Endothelial cell (in vitro differentiated cells): ENCODE measurements around the gene DQX1. TPM values are rescaled to one million over a fixed set of nuclear protein-coding genes. Genes with fewer than 3 reads are reported as not detected.

Experiments
- DNase-seq: peaks from one replicate; pipeline ENCODE4 v3.0.0; 2021; ENCODE audit warnings: low spot score
- H3K27ac Mint-ChIP-seq: one replicate; pipeline ENCODE4 v1.8.0; 2021; ENCODE audit warnings: mixed read lengths, inconsistent platforms; ENCODE audit not compliant: unreplicated experiment
- H3K27me3 Mint-ChIP-seq: one replicate; pipeline ENCODE4 v1.8.0; 2021; ENCODE audit warnings: mild to moderate bottlenecking, moderate library complexity, mixed read lengths, inconsistent platforms; ENCODE audit not compliant: unreplicated experiment
- H3K36me3 Mint-ChIP-seq: one replicate; pipeline ENCODE4 v1.8.0; 2021; ENCODE audit warnings: mild to moderate bottlenecking, low read depth, mixed read lengths, inconsistent platforms; ENCODE audit not compliant: unreplicated experiment
- H3K4me1 Mint-ChIP-seq: one replicate; pipeline ENCODE4 v1.8.0; 2021; ENCODE audit warnings: mild to moderate bottlenecking, mixed read lengths, inconsistent platforms; ENCODE audit not compliant: unreplicated experiment
- H3K4me3 Mint-ChIP-seq: one replicate; pipeline ENCODE4 v1.8.0; 2021; ENCODE audit warnings: mild to moderate bottlenecking, mixed read lengths, inconsistent platforms; ENCODE audit not compliant: unreplicated experiment
- H3K9me3 Mint-ChIP-seq: one replicate; pipeline ENCODE4 v1.8.0; 2021; ENCODE audit warnings: mixed read lengths, inconsistent platforms; ENCODE audit not compliant: unreplicated experiment
- CTCF ChIP-seq: fragments of 200-600 bp; sonication (generic); IDR thresholded peaks from one replicate; pipeline ENCODE4 v1.5.0; 2021; ENCODE audit warnings: antibody characterized with exemption; ENCODE audit not compliant: unreplicated experiment
- total RNA-seq: library from RNA; stranded (reverse); fragmentation: NEBNext Ultra II Directional; extraction: Animal tissue kit (Norgen Biotek cat#: 25700); gene quantifications from one replicate; pipeline ENCODE4 v1.2.1, GENCODE V29; 2021; ENCODE audit not compliant: unreplicated experiment

Gene DQX1
- total RNA-seq, 1 donor from 2014 or later = 3.5 TPM

GRCh38 chr2:74571058-74571457 is 45.0 kb upstream of the DQX1 start:
- H3K4me3 Mint-ChIP-seq = no peak overlapping the region
- DNase-seq = no peak
- TF ChIP-seq CTCF = no peak
- peaks cover 2% of the 10 kb centered on the region for H3K27me3 Mint-ChIP-seq
- H3K27ac Mint-ChIP-seq = no peak overlapping the region
- peaks cover 17% of the 10 kb centered on the region for H3K4me1 Mint-ChIP-seq
- no peaks in the 10 kb centered on the region for H3K36me3 Mint-ChIP-seq
- no peaks in the 10 kb centered on the region for H3K9me3 Mint-ChIP-seq

- no peak overlapping the region for H3K4me3 Mint-ChIP-seq
- H3K27me3 Mint-ChIP-seq = peaks cover 3% of the 10 kb centered on the region
- no peaks in the 10 kb centered on the region for H3K9me3 Mint-ChIP-seq
- H3K4me1 Mint-ChIP-seq = peaks cover 13% of the 10 kb centered on the region
- no peak for DNase-seq
- no peaks in the 10 kb centered on the region for H3K36me3 Mint-ChIP-seq
- no peak overlapping the region for H3K27ac Mint-ChIP-seq
- no peak for TF ChIP-seq CTCF
These were observed 43.7 kb upstream of the DQX1 start for GRCh38 chr2:74569686-74570085.

GRCh38 chr2:74567881-74568280 is 41.9 kb upstream of the DQX1 start:
- Mint-ChIP-seq H3K4me1 (no peaks in the 10 kb centered on the region), H3K36me3 (no peaks in the 10 kb centered on the region), H3K4me3 (no peak overlapping the region), H3K27ac (no peak overlapping the region), H3K9me3 (no peaks in the 10 kb centered on the region), H3K27me3 (peaks cover 3% of the 10 kb centered on the region)
- DNase-seq = no peak
- no peak for TF ChIP-seq CTCF

- Mint-ChIP-seq H3K27ac (no peak overlapping the region), H3K36me3 (no peaks in the 10 kb centered on the region), H3K9me3 (no peaks in the 10 kb centered on the region), H3K27me3 (peaks cover 9% of the 10 kb centered on the region), H3K4me3 (no peak overlapping the region), H3K4me1 (peaks cover 8% of the 10 kb centered on the region)
- TF ChIP-seq CTCF = no peak
- DNase-seq = no peak
These were observed 40.7 kb upstream of the DQX1 start for GRCh38 chr2:74566754-74567085.

- H3K4me1 Mint-ChIP-seq = peaks cover 13% of the 10 kb centered on the region
- no peaks in the 10 kb centered on the region for H3K36me3 Mint-ChIP-seq
- no peaks in the 10 kb centered on the region for H3K9me3 Mint-ChIP-seq
- H3K27ac Mint-ChIP-seq = no peak overlapping the region
- DNase-seq = no peak
- TF ChIP-seq CTCF = no peak
- H3K27me3 Mint-ChIP-seq = peaks cover 11% of the 10 kb centered on the region
- no peak overlapping the region for H3K4me3 Mint-ChIP-seq
These were observed 40.2 kb upstream of the DQX1 start for GRCh38 chr2:74566076-74566753.
